ENCODE data around the gene NXPH3.
"Not testable (repeated sequence)": the region's sequence is repeated elsewhere in the genome, so short reads cannot be mapped to it uniquely, and the experiment has no call there.

The NXPH3 gene

DNA sequence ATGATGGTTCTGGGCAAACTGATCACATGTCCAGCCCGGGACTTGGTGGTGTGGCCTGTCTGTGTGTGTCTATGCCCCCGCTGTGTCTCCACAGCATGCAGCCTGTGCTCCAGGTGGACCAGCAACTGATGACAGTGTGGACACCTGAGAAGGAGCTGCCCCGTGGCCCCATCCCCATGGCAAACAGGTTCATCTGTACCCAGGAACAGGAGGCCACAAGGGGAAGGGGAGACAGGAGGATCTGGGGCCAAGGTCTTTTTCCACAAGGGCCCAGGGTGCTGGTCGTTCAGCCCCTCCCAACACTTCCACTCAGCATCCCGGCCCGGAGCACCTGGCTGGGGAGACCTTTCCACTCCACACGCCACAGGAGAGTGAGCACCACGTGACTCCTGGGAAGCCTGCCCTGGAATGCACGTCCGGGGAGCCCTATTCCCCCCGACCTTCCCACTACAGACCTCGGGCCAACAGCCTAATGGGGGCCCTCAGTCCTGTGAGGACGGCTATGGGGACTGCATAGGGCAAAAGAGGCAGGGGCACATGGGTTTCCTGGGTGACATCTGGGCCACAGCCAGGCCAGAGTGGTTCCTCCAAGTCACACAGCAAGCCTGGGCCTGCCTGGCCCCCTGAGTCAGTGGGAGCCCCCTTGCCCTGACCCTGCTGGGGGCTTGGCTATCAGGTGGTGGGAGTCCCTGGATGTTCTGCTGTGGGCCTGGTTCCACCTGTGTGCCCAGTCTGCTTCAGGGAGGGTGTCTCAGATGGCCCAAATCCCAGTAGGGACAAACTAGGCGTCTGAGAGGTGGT, 20.8 kb upstream of the NXPH3 start:
- FAIRE-seq (no peak), DNase-seq (ENCODE audit: low spot score) (no peak)

DNA sequence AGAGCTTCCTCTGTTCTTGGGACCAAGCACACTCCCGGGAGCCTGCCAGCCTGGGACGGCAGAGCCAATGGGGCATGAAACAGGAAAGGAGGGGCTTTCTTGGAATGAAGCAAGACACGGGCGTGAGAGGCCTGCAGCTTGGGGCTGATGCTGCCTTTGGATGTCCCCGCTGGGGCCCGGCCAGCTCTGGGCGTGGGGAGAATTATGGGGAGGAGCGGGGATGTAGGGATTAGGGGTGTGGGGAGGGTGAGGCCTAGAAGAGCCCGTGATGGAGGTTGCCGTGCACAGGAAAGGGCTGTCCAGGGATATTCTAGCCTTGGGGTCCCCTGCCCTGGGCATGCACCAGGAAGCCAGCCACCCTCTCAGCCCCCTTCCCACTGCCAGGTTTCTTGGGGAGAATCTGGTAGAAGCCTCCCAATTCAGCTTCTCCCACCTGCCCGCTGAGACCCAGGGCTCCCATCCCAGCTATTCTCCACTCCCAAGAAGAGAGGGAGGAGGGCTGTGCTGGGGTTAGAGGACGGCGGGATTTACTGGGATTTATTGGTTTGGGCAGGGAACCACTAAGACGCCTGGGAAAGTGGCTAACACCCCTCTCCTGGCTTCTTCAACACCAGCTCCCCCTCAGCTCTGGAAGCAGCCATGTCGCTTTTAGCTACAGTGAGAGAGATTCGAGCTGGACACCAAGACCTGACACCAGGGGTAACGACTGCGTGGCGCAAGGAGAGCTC, 20.0 kb upstream of the NXPH3 start:
- FAIRE-seq: no peak
- no peak for DNase-seq (ENCODE audit: low spot score)

DNA sequence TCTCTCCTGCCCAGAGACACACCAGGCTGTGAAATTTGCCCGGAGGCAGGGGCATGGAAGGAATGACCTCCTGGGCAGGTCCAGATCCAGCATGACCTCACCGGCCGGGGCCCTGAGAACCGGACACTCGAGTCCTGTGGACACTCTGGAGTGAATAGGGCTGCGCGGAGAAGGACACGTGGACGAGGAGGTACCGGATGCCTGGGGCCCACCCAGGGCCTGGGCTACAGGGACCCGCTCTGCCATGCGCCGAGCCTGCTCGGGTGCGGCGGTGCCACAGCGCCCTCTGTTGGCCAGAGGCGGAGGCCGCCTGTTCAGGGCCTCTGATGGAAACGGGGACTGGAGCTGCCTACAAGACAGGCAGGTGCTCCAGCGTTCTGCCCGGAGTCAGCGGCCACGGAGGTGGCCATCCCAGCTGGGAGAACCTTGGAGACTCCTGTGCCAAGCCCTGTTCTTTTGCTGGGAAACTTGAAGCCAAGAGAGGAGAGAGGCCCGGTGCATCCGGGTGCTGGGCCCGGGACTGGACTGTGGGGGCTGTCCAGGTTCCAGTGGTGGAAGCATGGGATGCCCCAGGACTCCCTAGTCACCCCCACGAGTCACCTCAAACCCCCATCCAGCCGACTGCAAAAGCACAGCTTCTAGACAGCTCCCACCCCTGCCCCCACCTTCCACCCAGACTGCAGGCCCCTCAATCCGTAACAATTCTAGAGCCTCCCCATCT, 19.3 kb upstream of the NXPH3 start:
- DNase-seq (ENCODE audit: low spot score): peak; percentile 46
- FAIRE-seq: no peak

DNA sequence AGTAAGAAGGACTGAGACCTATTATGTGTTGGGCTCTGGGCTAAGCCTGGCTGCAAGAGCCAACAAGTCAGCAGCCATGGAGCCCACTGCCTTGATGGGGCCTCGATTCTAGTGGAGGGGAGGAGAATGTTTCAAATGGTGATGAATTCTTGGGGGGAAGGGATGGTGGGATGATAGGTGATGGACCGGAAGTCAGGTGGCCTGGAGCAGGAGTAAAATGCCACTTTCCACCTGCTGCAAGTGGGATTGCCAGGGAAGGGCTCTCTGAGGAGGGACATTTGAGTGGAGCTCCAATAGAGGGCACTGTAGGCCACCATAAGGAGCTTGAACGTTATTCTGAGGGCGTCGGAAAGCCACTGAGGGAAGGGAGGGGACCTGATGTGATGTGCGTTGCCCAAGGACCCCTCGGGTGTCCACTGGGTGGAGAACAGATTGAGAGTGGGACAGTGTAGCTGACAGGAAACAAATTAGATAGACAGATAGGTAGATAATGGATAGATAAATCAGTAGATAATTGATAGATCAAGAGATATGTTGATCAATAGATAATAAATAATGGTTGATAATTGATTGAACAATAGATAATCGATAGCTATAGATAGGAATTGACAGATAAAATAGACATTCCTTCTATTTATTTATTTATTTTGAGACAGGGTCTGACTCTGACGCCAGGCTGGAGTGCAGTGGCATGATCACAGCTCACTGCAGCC, 18.2 kb upstream of the NXPH3 start:
- DNase-seq (ENCODE audit: low spot score) (peak; percentile 32), FAIRE-seq (no peak)

DNA sequence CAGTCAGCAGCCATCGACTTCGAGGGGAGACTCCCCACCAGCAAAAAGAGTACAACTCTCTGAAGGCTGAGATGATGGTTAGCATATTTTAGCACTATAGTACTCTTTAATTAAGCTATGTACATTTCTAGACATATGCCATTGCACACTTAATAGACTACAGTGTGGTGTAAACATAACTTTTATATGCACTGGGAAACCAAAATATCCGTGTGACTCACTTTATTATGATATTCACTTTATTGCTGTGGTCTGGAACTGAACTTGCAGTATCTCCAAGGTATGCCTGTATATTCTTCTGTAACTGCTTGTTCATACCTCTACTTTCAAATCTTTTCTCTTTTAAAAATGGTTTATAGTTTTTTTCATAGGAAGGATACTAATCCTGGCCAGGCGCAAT, 11.0 kb upstream of the NXPH3 start:
- DNase-seq (ENCODE audit: low spot score) (no peak), FAIRE-seq (no peak)

DNA sequence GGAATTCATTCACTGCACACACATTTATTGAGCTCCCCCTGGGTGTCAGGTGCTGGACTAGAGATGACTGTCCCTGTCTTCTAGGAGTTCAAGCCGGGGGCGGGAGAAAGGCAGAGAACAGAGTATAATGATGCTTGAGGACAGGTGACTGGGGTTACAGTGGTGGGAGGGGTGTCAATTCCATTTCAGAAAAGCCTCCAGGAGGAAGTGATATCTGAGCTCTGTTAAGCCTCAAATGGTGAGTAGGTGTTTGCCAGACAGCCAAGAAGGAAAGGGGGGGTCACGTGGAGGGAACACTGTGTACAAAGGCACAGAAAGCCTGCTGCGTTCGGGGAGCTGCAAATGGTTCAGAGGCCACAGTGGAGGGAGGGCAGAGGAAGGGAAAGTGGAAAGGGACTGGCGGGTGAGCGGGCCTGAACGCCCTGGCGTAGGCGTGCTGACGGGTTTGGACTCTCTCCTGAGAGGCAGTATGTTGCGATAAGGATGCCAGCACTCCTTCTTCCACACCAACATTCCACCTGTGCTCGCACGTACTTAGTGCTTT, 9.7 kb upstream of the NXPH3 start:
- DNase-seq (ENCODE audit: low spot score) (no peak), FAIRE-seq (no peak)

DNA sequence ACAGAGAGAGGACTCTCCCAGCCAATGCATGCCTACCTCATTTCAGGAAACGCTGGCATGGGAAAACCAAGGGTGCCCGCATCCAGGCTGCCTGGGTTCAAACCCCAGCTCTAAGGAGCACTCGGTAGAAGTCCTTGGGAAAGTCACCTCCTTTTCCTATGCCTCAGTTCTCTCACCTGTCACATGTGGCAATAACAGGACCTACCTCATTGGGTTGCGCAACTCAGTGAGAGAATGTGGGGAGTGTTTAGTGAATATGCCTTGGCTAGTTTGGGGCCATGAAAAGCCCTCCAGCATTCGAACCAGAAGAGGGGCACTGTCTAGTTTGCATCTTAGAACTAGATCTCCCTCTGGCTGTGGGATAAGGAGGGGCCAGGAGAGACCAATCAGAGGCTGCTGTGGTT, 9.0 kb upstream of the NXPH3 start:
- DNase-seq (ENCODE audit: low spot score) (no peak), FAIRE-seq (no peak)

DNA sequence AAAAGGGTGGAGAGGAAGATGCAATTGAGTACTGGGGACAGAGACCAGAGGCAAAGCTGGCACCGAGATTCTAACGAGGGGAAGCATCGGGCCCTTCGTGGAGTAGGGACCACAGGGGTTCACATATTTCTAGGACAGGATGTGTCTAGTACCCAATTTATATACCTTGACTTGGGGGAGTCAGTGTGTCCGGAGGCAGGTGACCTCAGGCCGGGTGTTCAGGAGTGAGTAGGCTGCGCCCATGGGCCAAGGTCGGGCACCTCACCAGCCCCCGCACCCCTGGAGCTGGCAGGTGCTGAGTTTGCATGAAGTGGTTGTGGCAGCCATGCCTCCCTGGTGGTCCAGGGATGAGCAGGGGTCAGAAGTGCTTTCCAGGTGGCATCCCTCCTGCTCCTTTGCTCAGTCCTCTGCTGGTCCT, 8.6 kb upstream of the NXPH3 start:
- FAIRE-seq (no peak), DNase-seq (ENCODE audit: low spot score) (no peak)

DNA sequence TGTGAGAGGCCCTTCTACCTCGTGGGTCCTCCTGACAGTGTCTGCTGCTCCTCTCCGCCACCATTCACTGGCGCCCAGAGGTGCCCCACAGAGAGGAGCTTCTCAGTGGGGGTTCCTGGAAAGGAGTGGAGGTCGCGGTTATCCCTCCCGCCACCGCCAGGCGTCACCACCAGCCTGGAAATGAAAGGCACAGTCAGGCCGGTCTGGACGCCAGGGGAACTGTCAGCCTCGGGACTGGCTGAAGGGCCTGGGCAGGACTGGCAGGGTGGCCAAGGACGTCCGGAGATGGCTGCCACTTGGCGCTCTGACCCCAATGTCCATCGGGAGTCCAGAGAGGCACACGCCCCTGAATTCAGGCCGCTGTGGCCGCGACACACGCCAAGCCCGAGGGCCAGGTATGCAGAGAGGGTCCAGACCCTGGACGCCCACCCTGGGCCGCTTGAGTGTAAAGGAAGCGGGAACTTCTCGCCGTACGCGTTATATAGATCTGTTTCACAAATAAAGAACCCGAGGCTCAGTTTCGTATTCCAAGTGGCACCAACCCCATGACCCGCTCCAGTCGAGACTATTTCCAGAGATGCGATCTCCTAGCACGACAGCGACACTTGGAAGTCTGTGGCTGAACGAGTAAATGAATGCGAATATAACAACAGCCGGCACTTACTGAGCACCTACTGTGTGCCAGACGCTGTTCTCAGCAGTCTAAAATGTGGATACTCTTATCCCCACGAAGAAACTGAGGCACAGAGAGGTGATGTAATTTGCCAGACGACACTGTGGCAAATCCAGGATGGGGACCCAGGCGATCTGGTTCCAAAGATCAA, 7.6 kb upstream of the NXPH3 start:
- DNase-seq (ENCODE audit: low spot score) (peak; percentile 65), FAIRE-seq (no peak)

DNA sequence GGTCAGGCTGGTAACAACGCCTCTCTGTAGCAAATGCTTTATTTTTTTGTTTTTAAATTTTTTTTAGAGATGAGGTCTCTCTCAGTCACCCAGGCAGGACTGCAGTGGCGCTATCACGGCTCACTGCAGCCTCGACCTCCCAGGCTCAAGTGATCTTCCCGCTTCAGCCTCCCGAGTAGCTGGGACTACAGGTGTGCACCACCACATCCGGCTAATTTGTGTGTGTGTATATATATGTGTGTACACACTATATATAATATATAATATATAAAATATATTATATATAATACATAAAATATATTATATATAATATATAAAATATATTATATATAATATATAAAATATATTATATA, 7.0 kb upstream of the NXPH3 start:
- FAIRE-seq; DNase-seq (ENCODE audit: low spot score): not testable (repeated sequence)

DNA sequence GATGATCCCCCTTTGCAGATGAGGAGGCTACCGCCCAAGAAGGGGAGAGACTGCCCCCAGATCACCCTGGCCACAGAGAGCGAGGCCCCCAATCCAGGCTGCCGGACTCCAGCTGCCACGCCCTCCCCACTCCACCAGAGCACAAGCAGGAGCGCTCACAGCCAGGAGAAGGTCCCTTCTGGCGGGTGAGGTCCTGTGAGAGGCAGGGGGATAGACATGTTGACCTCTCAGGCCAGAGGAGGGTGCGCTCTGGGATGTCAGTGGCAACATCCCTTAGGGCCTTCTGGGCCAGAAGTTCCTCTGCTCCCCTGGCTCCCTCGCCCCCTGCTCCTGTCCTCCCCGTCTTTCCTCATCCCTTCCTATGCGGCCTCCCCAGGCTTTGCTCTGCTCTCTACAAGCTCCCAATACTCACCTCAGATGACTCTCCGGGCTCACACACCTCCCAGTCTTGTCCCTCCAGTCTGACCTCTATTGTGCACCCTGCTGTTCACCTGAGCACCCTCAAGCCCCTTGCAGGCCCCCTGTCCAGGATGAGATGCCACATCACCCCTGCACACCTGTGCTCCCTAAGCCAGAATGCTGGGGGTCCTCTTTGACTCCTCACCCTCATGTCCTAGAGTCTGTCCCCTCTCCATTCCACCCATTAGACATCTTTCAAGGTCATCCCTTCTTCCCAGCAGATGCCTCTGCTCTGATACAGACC, 5.0 kb upstream of the NXPH3 start:
- no peak for FAIRE-seq
- no peak for DNase-seq (ENCODE audit: low spot score)

DNA sequence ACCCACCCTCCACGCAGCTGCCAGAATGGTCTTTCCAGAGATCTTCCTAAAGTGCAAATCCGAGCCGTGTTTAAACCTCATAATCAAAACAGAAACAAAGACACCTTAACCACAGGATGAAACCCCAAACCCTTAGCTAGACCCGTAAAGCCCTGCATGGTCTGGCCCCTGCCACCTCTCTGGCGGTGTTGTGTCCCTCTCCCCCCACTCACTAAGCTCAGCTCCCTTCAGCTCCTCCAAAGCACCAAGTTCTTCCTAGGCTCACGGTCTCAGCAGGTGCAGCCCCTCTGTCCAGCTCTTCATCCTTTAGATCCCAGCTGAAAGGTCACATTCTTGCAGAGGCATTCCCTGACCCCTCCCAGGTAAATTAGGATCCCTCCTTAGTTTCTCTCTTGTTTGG, 4.4 kb upstream of the NXPH3 start:
- FAIRE-seq (no peak), DNase-seq (ENCODE audit: low spot score) (no peak)

DNA sequence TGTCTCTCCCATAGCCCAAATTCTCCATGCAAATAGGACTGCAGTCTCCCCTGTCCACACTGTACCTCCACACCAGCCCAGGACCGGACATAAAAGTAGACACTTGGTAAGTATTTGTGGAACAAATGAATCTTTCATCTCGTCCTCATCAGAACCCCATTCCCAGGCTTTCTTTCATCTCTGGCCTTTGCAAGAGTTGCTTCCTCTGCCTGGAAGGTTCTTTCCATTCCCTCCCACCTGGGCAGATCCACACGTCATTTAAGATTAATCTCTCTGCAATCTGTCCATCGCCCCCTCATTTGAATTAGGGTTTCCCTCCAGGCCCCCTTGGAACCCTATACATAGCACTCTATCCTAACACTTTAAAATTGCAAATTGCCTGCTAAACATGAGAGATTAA, 3.9 kb upstream of the NXPH3 start:
- no peak for FAIRE-seq
- DNase-seq (ENCODE audit: low spot score): no peak

DNA sequence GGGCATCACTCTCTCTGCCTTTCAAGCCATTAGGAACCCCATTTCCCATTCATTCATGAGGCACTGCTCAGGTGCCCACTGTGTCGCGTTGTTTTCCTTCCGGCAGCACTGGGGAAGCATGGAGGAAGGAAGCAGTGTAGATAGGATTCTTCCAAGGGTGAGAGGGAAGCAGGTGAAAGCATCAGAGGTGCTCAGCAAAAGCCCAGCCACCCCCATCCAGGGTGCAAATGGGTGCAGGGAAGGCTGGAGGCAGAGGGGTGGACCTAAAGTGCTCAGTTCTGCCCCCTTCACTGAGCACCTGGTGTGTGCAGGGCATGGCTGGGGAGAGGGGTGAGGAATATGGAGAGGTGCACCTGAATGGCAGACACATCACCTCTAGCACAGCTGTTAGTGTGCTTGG, 3.4 kb upstream of the NXPH3 start:
- FAIRE-seq: no peak

DNA sequence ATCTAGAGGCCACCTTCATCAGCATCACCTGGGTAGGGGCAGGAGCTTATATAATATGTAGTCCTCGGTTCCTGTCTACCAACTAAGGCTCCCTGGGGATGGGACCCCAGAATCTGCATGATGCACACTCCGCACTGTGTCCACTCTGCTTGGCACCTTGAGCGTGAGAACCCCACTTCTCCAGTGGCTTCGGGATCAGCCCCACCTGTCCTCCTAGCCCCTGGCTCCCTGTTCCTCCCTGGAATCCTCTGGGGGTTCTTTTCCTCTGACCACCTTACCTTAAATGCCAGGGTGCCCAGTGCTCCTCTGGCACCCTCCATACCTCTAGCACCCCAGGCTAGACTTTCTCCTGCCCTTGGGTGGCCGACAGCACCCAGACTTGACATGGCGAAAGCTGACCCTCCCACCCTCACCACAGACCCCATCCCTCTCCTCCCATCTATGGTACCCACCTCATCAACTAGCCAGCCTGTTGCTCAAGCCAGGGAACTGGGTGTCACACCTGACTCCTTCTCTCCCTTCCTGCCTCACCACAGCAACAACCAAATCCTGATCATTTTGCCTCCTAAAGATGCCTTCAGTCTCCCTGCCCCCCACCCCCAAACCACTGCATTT, 2.8 kb upstream of the NXPH3 start:
- FAIRE-seq (no peak), DNase-seq (ENCODE audit: low spot score) (no peak)

More for the DNA sequence above, 3.4 kb upstream of the NXPH3 start:
- no peak for DNase-seq (ENCODE audit: low spot score)

DNA sequence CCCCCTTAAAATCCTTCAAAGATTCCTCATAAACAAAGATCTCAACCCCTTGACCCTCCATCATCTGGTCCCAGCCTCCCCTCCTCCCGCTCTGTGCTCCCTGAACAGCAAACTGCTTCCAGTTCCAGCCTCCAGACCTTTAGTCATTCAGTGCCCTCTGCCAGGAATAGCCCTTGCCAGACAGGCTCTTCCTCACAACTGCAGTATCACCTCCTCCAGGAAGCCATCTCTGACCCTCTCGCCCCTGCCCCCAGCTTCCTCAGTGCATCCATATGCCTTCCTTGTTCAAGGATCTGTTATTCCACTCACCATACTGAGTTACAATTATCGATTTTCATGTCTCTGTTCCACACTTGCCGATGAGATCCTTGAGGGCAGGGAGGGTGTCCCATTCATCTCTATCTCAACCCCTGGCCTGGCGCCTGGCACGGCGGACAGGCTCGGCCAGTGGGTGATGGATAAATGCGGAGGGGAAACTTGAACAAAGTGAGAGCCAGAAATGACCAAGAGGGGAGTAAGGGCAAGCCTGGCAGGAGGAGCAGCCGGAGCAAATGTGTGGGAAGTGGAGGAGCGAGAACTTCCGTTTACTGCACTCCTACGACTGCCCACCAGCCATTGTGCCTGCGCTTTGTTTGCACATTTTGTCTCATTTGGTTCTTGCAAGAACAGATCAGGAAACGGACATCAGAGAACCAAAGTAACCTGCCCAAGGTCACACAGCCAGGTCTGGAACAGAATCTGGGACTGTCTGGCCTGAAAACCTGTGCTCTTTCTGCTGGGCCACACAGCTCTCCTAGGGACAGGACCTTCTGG, 2.0 kb upstream of the NXPH3 start:
- DNase-seq (ENCODE audit: low spot score) (no peak), FAIRE-seq (no peak)

DNA sequence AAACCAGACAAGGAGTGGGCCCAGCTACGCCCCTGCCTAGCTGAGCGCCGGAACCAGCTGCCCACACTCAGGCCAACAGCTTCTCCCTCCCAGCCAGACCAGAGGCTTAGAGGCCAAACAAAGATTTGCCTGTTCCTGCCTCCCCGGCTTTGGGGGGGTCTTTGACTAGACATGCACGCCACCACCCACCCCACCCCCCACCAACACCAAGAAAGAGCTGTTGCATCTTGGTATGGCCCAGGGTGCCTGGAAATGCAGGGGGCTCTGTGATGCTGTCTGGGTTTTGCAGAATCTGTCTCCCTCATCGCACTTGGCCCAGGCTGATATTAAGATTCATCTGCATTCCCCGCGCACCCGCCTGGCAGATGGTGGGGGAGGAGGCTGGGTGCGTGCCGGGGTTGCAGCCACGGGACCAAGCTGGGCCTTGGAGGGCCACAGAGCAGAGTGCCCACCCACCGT, 1.3 kb upstream of the NXPH3 start:
- DNase-seq (ENCODE audit: low spot score) (no peak), FAIRE-seq (no peak)

DNA sequence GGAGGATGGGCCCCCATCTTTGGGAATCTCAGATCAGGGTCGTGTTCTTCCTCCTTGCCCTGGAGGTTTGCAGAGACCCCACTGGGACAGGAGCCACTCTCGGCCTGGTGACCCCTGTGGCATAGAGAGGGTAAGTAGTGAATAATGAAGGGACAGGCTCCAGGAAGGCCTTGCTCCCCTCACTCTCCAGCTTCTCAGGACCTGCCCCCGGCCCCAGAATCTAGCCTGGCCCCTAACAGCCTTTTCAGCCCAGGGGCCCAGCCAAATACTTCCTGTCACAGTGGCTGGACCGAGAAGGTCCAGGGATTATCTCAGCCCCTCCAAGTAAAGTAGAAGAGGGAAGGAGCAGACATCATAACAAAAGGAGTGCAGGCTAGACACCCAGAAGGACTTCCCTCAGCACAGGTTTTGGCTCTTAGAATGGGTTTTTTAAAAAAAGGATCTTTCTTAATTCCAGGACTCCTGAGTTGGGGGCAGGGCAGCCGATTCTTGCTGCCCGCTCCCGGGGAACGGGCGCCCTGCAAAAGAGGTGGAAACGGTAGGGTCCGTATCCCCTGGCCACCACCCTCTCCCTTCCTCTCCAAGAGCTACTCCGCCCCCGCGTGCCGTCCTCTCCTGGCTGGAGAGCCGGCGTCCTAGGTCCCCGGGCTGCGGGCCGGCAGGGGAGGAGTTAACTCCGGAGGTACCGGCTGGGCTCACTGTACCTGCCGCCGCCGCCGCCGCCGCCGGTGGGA, 559 bp upstream of the NXPH3 start:
- FAIRE-seq (no peak), DNase-seq (ENCODE audit: low spot score) (no peak)
